OCI-LY1 (cell line): ENCODE data around the gene TBL3.

ENCODE experiments used
- H2AFZ ChIP-seq: fragments of 200-600 bp; sonication (generic), shearing (Covaris generic); 2 replicates; pipeline ENCODE4 v1.6.0; 2014; ENCODE audit warnings: antibody characterized with exemption, mild to moderate bottlenecking, low read length
- H3F3A ChIP-seq: fragments of 200-600 bp; sonication (generic), shearing (Covaris generic); 2 replicates; pipeline ENCODE4 v1.6.0; 2014; ENCODE audit warnings: mild to moderate bottlenecking, antibody characterized with exemption, low read length, moderate library complexity; ENCODE audit not compliant: insufficient read depth
- H3K27ac ChIP-seq: fragments of 200-600 bp; sonication (generic); 2 replicates; pipeline ENCODE4 v1.5.1; 2014; ENCODE audit warnings: low read length, mixed run types, mild to moderate bottlenecking, low read depth; ENCODE audit not compliant: poor library complexity, severe bottlenecking
- H3K27me3 ChIP-seq: fragments of 200-600 bp; sonication (generic); 2 replicates; pipeline ENCODE4 v1.6.0; 2014; ENCODE audit warnings: antibody characterized with exemption, mild to moderate bottlenecking, low read length, moderate library complexity; ENCODE audit not compliant: insufficient read depth
- H3K36me3 ChIP-seq: fragments of 200-600 bp; sonication (generic); 2 replicates; pipeline ENCODE4 v1.6.1; 2014; ENCODE audit warnings: mild to moderate bottlenecking, antibody characterized with exemption, low read length, moderate library complexity, mixed read lengths; ENCODE audit not compliant: insufficient read depth
- H3K4me1 ChIP-seq: fragments of 200-600 bp; sonication (generic); 2 replicates; pipeline ENCODE4 v1.5.1; 2014; ENCODE audit warnings: mild to moderate bottlenecking, low read length, moderate library complexity; ENCODE audit not compliant: insufficient read depth, severe bottlenecking
- H3K4me2 ChIP-seq: fragments of 200-600 bp; sonication (generic), shearing (Covaris generic); 2 replicates; pipeline ENCODE4 v1.6.1; 2014; ENCODE audit warnings: low read length
- H3K4me3 ChIP-seq: fragments of 200-600 bp; sonication (generic); 2 replicates; pipeline ENCODE4 v1.5.1; 2014; ENCODE audit warnings: low read length, low read depth, mild to moderate bottlenecking, mixed read lengths; ENCODE audit not compliant: poor library complexity, severe bottlenecking
- H3K79me2 ChIP-seq: fragments of 200-600 bp; shearing (Covaris generic); 2 replicates; pipeline ENCODE4 v1.6.1; 2016; ENCODE audit warnings: mixed run types, low read length, mixed read lengths; ENCODE audit not compliant: insufficient read depth
- H3K9ac ChIP-seq: fragments of 200-600 bp; sonication (generic), shearing (Covaris generic); 2 replicates; pipeline ENCODE4 v1.6.1; 2014; ENCODE audit warnings: mild to moderate bottlenecking, low read length, mixed read lengths
- H3K9me2 ChIP-seq: fragments of 200-600 bp; sonication (generic), shearing (Covaris generic); 2 replicates; pipeline ENCODE4 v1.6.1; 2014; ENCODE audit warnings: low read depth, mild to moderate bottlenecking, low read length, mixed read lengths
- H3K9me3 ChIP-seq: fragments of 200-600 bp; shearing (Covaris generic); 2 replicates; pipeline ENCODE4 v1.6.1; 2014; ENCODE audit warnings: low read length, mixed read lengths
- H4K20me1 ChIP-seq: fragments of 200-600 bp; sonication (generic), shearing (Covaris generic); 2 replicates; pipeline ENCODE4 v1.6.0; 2016; ENCODE audit warnings: mild to moderate bottlenecking, low read length; ENCODE audit not compliant: insufficient read depth
- CTCF ChIP-seq: fragments of 200-600 bp; sonication (generic), shearing (Covaris generic); IDR thresholded peaks from 2 replicates; pipeline ENCODE4 v1.5.1; 2017; ENCODE audit warnings: mild to moderate bottlenecking, antibody characterized with exemption, low read length, moderate library complexity, mixed read lengths
- EZH2 ChIP-seq: fragments of 200-600 bp; sonication (generic), shearing (Covaris generic); IDR thresholded peaks from 2 replicates; pipeline ENCODE4 v1.8.0; 2017; ENCODE audit warnings: borderline replicate concordance, mixed run types, mild to moderate bottlenecking, antibody characterized with exemption, low read length, moderate library complexity, mixed read lengths

TBL3 gene

GRCh38 chr16:1978476-1979120, 6.7 kb downstream of the TBL3 start:
- H3K36me3 ChIP-seq, result peaks cover 49% of the 10 kb centered on the region

GRCh38 chr16:1979271-1980029, 7.6 kb downstream of the TBL3 start:
- Histone ChIP-seq H3K9ac (no peak overlapping the region), H3K36me3 (peaks cover 45% of the 10 kb centered on the region), H3K4me3 (no peak overlapping the region), H3K9me2 (no peaks in the 10 kb centered on the region), H3K4me2 (no peak overlapping the region), H2AFZ (no peak overlapping the region), H4K20me1 (no peaks in the 10 kb centered on the region), H3K27me3 (no peaks in the 10 kb centered on the region; the same call in 1 of the 2 replicates), H3K27ac (no peak overlapping the region), H3K9me3 (no peaks in the 10 kb centered on the region), H3K4me1 (peaks cover 12% of the 10 kb centered on the region), H3K79me2 (no peaks in the 10 kb centered on the region), H3F3A (no peaks in the 10 kb centered on the region)
- TF ChIP-seq CTCF (no peak), EZH2 (no peak)

More at GRCh38 chr16:1978476-1979120, 6.7 kb downstream of the TBL3 start:
- no peaks in the 10 kb centered on the region for H3K9me2 ChIP-seq
- no peak overlapping the region for H3K4me3 ChIP-seq
- TF ChIP-seq EZH2 (no peak), CTCF (no peak)
- H3K27ac ChIP-seq, result no peak overlapping the region
- no peak overlapping the region for H2AFZ ChIP-seq
- no peak overlapping the region for H3K9ac ChIP-seq
- H3K79me2 ChIP-seq, result no peaks in the 10 kb centered on the region
- H3K27me3 ChIP-seq, result no peaks in the 10 kb centered on the region; the same call in 1 of the 2 replicates
- H3K4me1 ChIP-seq, result peaks cover 11% of the 10 kb centered on the region
- H3K4me2 ChIP-seq, result no peak overlapping the region
- no peaks in the 10 kb centered on the region for H3K9me3 ChIP-seq
- H4K20me1 ChIP-seq, result no peaks in the 10 kb centered on the region
- H3F3A ChIP-seq, result no peaks in the 10 kb centered on the region

GRCh38 chr16:1980030-1980769, 8.3 kb downstream of the TBL3 start:
- H3K4me3 ChIP-seq, result no peak overlapping the region

More at GRCh38 chr16:1980030-1980769, 8.3 kb downstream of the TBL3 start:
- no peak overlapping the region for H3K9ac ChIP-seq
- H3K27me3 ChIP-seq, result no peaks in the 10 kb centered on the region; the same call in 1 of the 2 replicates
- no peak overlapping the region for H2AFZ ChIP-seq
- H3F3A ChIP-seq, result no peaks in the 10 kb centered on the region
- H3K4me1 ChIP-seq, result peaks cover 19% of the 10 kb centered on the region
- H3K9me2 ChIP-seq, result no peaks in the 10 kb centered on the region
- peaks cover 37% of the 10 kb centered on the region for H3K36me3 ChIP-seq
- H3K4me2 ChIP-seq, result no peak overlapping the region
- no peak overlapping the region for H3K27ac ChIP-seq
- H3K79me2 ChIP-seq, result no peaks in the 10 kb centered on the region
- TF ChIP-seq CTCF, result no peak
- H4K20me1 ChIP-seq, result no peaks in the 10 kb centered on the region
- no peaks in the 10 kb centered on the region for H3K9me3 ChIP-seq
